ENCODE data around the gene OR11H7.
"Not testable (repeated sequence)": the region's sequence is repeated elsewhere in the genome, so short reads cannot be mapped to it uniquely, and the experiment has no call there.

OR11H7 gene

GRCh38 chr14:20228681-20229080, at the start of gene OR11H7:
Gene OR11H7, plus strand, starts transcription at chr14:20228981.
- DNase-seq, result no peak

GRCh38 chr14:20179218-20179617, 49.6 kb upstream of the OR11H7 start:
- DNase-seq, result no peak

GRCh38 chr14:20179880-20180279, 48.9 kb upstream of the OR11H7 start:
- DNase-seq, result no peak

GRCh38 chr14:20180486-20180885, 48.3 kb upstream of the OR11H7 start:
- no peak for DNase-seq

GRCh38 chr14:20184181-20184580, 44.6 kb upstream of the OR11H7 start:
- DNase-seq, result no peak

GRCh38 chr14:20190596-20190995, 38.2 kb upstream of the OR11H7 start, which contains the start of gene OR11G2:
Gene OR11G2, plus strand, starts transcription at chr14:20190896. Its CDS starts 6,542 bp downstream, at chr14:20197438.
- no peak for DNase-seq

GRCh38 chr14:20191396-20191795, 37.4 kb upstream of the OR11H7 start:
- no peak for DNase-seq

- DNase-seq, result no peak
Observed at GRCh38 chr14:20194101-20194500, 34.7 kb upstream of the OR11H7 start.

- not testable (repeated sequence) for DNase-seq
Observed at GRCh38 chr14:20195170-20195569, 33.6 kb upstream of the OR11H7 start.

- DNase-seq, result no peak
Observed at GRCh38 chr14:20195911-20196310, 32.9 kb upstream of the OR11H7 start.

GRCh38 chr14:20197459-20197858, 31.3 kb upstream of the OR11H7 start:
- no peak for DNase-seq

- DNase-seq, result no peak
Observed at GRCh38 chr14:20198991-20199390, 29.8 kb upstream of the OR11H7 start.

GRCh38 chr14:20204721-20205120, 24.1 kb upstream of the OR11H7 start:
- DNase-seq, result no peak

- no peak for DNase-seq
Observed at GRCh38 chr14:20209595-20209994, 19.2 kb upstream of the OR11H7 start.

GRCh38 chr14:20212406-20212805, 16.4 kb upstream of the OR11H7 start:
- not testable (repeated sequence) for DNase-seq

GRCh38 chr14:20215196-20215595, 13.6 kb upstream of the OR11H7 start:
- DNase-seq, result no peak

GRCh38 chr14:20219033-20219432, 9.7 kb upstream of the OR11H7 start:
- DNase-seq, result no peak

- no peak for DNase-seq
Observed at GRCh38 chr14:20223410-20223809, 5.4 kb upstream of the OR11H7 start, which contains the start of gene OR11H6. Gene OR11H6, plus strand, starts transcription at chr14:20223710. Its CDS starts 0 bp downstream, at chr14:20223710.

GRCh38 chr14:20235415-20235814, 6.6 kb downstream of the OR11H7 start:
- DNase-seq, result not testable (repeated sequence)

- DNase-seq, result peak; percentile 11
Observed at GRCh38 chr14:20247646-20248246, 19.0 kb downstream of the OR11H7 start.

- DNase-seq, result no peak
Observed at GRCh38 chr14:20262642-20263128, 33.9 kb downstream of the OR11H7 start.

GRCh38 chr14:20264361-20264760, 35.6 kb downstream of the OR11H7 start:
- DNase-seq, result not testable (repeated sequence)

GRCh38 chr14:20274062-20274461, 45.3 kb downstream of the OR11H7 start:
- DNase-seq, result no peak

- no peak for DNase-seq
Observed at GRCh38 chr14:20277409-20277808, 48.6 kb downstream of the OR11H7 start.

GRCh38 chr14:20278414-20278813, 49.6 kb downstream of the OR11H7 start:
- peak; percentile 36 for DNase-seq

All from RPMI8226 (cell line).